HT-29 (cell line): ENCODE measurements around the gene KIZ. TPM values are rescaled to one million over a fixed set of nuclear protein-coding genes. Genes with fewer than 3 reads are reported as not detected.

ENCODE experiments used
- DNase-seq: peaks from one replicate; pipeline ENCODE4 v3.0.0-alpha.2; 2015; ENCODE audit warnings: low spot score
- small RNA-seq: library from RNA; depleted of rRNA; stranded (forward); fragments of <200 nt; gene quantifications from one replicate; pipeline ENCODE3, GENCODE V24; 2014
- total RNA-seq: library from RNA; depleted of rRNA; stranded (reverse); fragments of >200 nt; shearing (Covaris generic); gene quantifications from 2 replicates; pipeline ENCODE4 v1.2.3, GENCODE V29; 2014; rRNA removed

KIZ gene
- total RNA-seq, 1 experiment from 2014 or later: 11.5 TPM

GRCh38 chr20:21265261-21266190 is 139.6 kb downstream of the KIZ start:
- no peak for DNase-seq

- no peak for DNase-seq
Measured at GRCh38 chr20:21266191-21266536, 140.3 kb downstream of the KIZ start.

GRCh38 chr20:21269772-21270171 is 143.9 kb downstream of the KIZ start:
- DNase-seq: no peak

- no peak for DNase-seq
Measured at GRCh38 chr20:21270806-21271205, 144.9 kb downstream of the KIZ start.

GRCh38 chr20:21272279-21272678 is 146.4 kb downstream of the KIZ start:
- DNase-seq: no peak

GRCh38 chr20:21272679-21273078 is 146.8 kb downstream of the KIZ start:
- no peak for DNase-seq

- DNase-seq: no peak
Measured at GRCh38 chr20:21273755-21274386, 148.0 kb downstream of the KIZ start.

GRCh38 chr20:21278829-21279228 is 152.9 kb downstream of the KIZ start:
- DNase-seq: no peak

- DNase-seq: no peak
Measured at GRCh38 chr20:21279706-21280521, 154.0 kb downstream of the KIZ start.

- no peak for DNase-seq
Measured at GRCh38 chr20:21280522-21281016, 154.7 kb downstream of the KIZ start.

GRCh38 chr20:21286775-21287174 is 160.9 kb downstream of the KIZ start:
- no peak for DNase-seq

GRCh38 chr20:21288587-21289370 is 162.9 kb downstream of the KIZ start:
- DNase-seq: no peak

GRCh38 chr20:21289651-21290050 is 163.8 kb downstream of the KIZ start:
- DNase-seq: no peak

GRCh38 chr20:21291026-21291425 is 165.1 kb downstream of the KIZ start:
- DNase-seq: no peak

GRCh38 chr20:21294755-21295154 is 168.9 kb downstream of the KIZ start:
- DNase-seq: no peak

Small RNAs within 50 kb of the gene (small RNA-seq; reads per million reads assigned to genes)
- gene RNA5SP477: 0.22 reads per million

Other genes starting within 250 kb of the KIZ start
- gene LINC00237, start 19.7 kb upstream of the KIZ start, total RNA-seq: not detected in 2 replicates
- gene XRN2, start 177.2 kb downstream of the KIZ start, total RNA-seq: 42.3 and 44.0 TPM in 2 replicates